ENCODE data around the gene KCNAB2. TPM values are rescaled to one million over a fixed set of nuclear protein-coding genes. Genes with fewer than 3 reads are reported as not detected.

KCNAB2 gene
- total RNA-seq, 8 experiments from 2014 or later = 6.3 to 21.9 (median 11.5) TPM

DNA sequence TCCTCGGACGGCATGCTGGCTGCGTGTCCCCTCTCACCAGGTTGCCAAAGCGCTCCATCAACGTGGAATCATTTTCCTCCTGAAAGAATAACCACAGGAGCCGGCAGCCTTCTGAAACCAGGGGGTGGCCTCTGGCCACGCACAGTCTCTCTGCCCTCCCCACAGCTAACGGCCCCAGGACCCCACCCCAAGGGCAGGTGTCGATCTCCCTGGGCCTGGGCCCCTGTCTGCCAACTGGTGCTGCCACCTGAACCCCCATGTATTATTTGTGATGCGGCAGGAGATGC is 46.1 kb downstream of the KCNAB2 start:
- no peak for ATAC-seq (replicated peaks in 6 of 8)
- WGBS, 10 experiments = 80 to 100% (median 100%) methylated on average over 1 to 2 of the region's 10 CpGs; no CpG with 5 or more reads in 7 of the 10 experiments
- Histone ChIP-seq H3K27ac (peak overlapping the region in 1 of 2 donors; percentile 22), H3K4me1 (replicated peaks in 1 of 2) (peaks cover 30 to 43% of the 10 kb centered on the region in 2 donors), H3K4me3 (no peak overlapping the region)
- in situ Hi-C loops (cut with MboI; ENCODE audit: low pct_unique_long_range_greater_than_20kb in 2 of 9, low sequenced_read_pairs in 9 of 9, unreplicated experiment in 9 of 9) = no loop called here

DNA sequence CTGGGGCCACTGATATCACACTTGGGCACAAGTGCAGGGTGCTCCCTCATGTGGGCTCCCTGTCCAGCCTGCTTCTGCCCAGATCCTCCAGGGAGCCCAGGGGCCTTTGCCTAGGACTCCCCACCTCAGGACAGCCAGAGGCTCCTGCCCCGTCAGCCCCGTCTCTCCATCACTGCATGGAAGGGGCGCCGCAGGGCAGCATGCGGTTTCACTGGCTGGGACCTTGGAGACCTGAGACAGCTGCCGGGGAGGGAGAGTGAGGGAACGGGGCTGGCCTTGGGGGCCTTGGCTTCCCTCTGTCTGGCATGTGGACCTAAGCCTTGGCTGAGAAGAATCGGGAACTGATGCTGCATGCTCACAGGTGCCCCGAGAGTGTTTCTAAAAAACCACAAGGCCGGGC is 46.5 kb downstream of the KCNAB2 start:
- no peak overlapping the region for H3K4me3 ChIP-seq
- peaks cover 30 to 39% of the 10 kb centered on the region in 2 donors for H3K4me1 ChIP-seq (replicated peaks in 1 of 2)
- H3K27ac ChIP-seq = no peak overlapping the region
- no peak for ATAC-seq (replicated peaks in 6 of 8)
- in situ Hi-C loops (cut with MboI; ENCODE audit: low pct_unique_long_range_greater_than_20kb in 2 of 9, low sequenced_read_pairs in 9 of 9, unreplicated experiment in 9 of 9) = no loop called here
- WGBS, 10 experiments = 75 to 89% (median 82%) methylated on average over 1 to 7 of the region's 10 CpGs; no CpG with 5 or more reads in 6 of the 10 experiments

GRCh38 chr1:6093071-6093470 is 47.4 kb downstream of the KCNAB2 start:
- Histone ChIP-seq H3K4me1 (replicated peaks in 1 of 2) (peaks cover 27 to 35% of the 10 kb centered on the region in 2 donors), H3K27ac (no peak overlapping the region), H3K4me3 (no peak overlapping the region)
- no peak for ATAC-seq (replicated peaks in 6 of 8)
- 75 to 100% (median 81%) methylated on average over 2 to 9 of the region's 10 CpGs; no CpG with 5 or more reads in 3 of the 10 experiments for WGBS, 10 experiments
- in situ Hi-C loops (cut with MboI; ENCODE audit: low pct_unique_long_range_greater_than_20kb in 2 of 9, low sequenced_read_pairs in 9 of 9, unreplicated experiment in 9 of 9) = no loop called here

GRCh38 chr1:6093611-6094010 is 47.9 kb downstream of the KCNAB2 start:
- 50 to 98% (median 87%) methylated on average over 1 to 9 of the region's 9 CpGs; no CpG with 5 or more reads in 2 of the 10 experiments for WGBS, 10 experiments
- no peak overlapping the region for H3K27ac ChIP-seq
- in situ Hi-C loops (cut with MboI; ENCODE audit: low pct_unique_long_range_greater_than_20kb in 2 of 9, low sequenced_read_pairs in 9 of 9, unreplicated experiment in 9 of 9) = no loop called here
- ATAC-seq (replicated peaks in 6 of 8) = no peak
- H3K4me3 ChIP-seq = no peak overlapping the region
- peaks cover 27 to 35% of the 10 kb centered on the region in 2 donors for H3K4me1 ChIP-seq (replicated peaks in 1 of 2)

DNA sequence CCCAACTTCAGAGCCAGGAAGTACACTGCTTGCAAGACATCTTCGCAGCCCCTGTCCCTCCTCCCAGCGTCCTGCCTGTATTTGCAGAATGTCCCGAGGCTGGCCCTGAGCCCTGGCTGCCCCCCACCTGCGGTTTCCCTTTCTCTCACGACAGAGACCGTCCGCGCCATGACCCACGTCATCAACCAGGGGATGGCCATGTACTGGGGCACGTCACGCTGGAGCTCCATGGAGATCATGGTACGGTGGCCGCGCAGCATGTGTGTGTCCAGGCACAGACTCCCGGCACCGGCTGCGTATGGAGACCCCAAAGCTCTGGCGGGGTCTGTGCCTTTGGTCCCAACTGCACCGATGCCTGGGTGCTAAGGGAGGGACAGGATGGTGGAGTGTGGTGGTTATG is 48.6 kb downstream of the KCNAB2 start:
- Histone ChIP-seq H3K4me3 (no peak overlapping the region), H3K27ac (no peak overlapping the region), H3K4me1 (replicated peaks in 1 of 2) (peaks cover 27 to 35% of the 10 kb centered on the region in 2 donors)
- in situ Hi-C loops (cut with MboI; ENCODE audit: low pct_unique_long_range_greater_than_20kb in 2 of 9, low sequenced_read_pairs in 9 of 9, unreplicated experiment in 9 of 9) = no loop called here
- ATAC-seq (replicated peaks in 6 of 8) = no peak
- WGBS, 10 experiments = 80 to 100% (median 88%) methylated on average over 2 to 13 of the region's 19 CpGs; no CpG with 5 or more reads in 4 of the 10 experiments

GRCh38 chr1:6094801-6095505 is 49.3 kb downstream of the KCNAB2 start:
- Histone ChIP-seq H3K27ac (no peak overlapping the region), H3K4me3 (no peak overlapping the region), H3K4me1 (replicated peaks in 1 of 2) (peaks cover 27 to 31% of the 10 kb centered on the region in 2 donors)
- peak in 1 of 8 experiments; percentile 49 for ATAC-seq (replicated peaks in 6 of 8)
- WGBS, 10 experiments = 70 to 100% (median 90%) methylated on average over 1 to 5 of the region's 21 CpGs; no CpG with 5 or more reads in 5 of the 10 experiments
- in situ Hi-C loops (cut with MboI; ENCODE audit: low pct_unique_long_range_greater_than_20kb in 2 of 9, low sequenced_read_pairs in 9 of 9, unreplicated experiment in 9 of 9) = no loop called here

GRCh38 chr1:6095511-6096242 is 50.0 kb downstream of the KCNAB2 start:
- Histone ChIP-seq H3K4me1 (replicated peaks in 1 of 2) (peaks cover 26 to 28% of the 10 kb centered on the region in 2 donors), H3K27ac (no peak overlapping the region), H3K4me3 (no peak overlapping the region)
- no peak for ATAC-seq (replicated peaks in 6 of 8)
- 90 to 100% methylated on average over 1 to 2 of the region's 13 CpGs; no CpG with 5 or more reads in 8 of the 10 experiments for WGBS, 10 experiments
- in situ Hi-C loops (cut with MboI; ENCODE audit: low pct_unique_long_range_greater_than_20kb in 2 of 9, low sequenced_read_pairs in 9 of 9, unreplicated experiment in 9 of 9) = no loop called here

GRCh38 chr1:6096243-6097116 is 50.8 kb downstream of the KCNAB2 start:
- H3K4me3 ChIP-seq = no peak overlapping the region
- no peak for ATAC-seq (replicated peaks in 6 of 8)
- in situ Hi-C loops (cut with MboI; ENCODE audit: low pct_unique_long_range_greater_than_20kb in 2 of 9, low sequenced_read_pairs in 9 of 9, unreplicated experiment in 9 of 9) = no loop called here
- H3K4me1 ChIP-seq (replicated peaks in 1 of 2) = peaks cover 28% of the 10 kb centered on the region in 2 donors
- no peak overlapping the region for H3K27ac ChIP-seq
- 84 to 100% (median 94%) methylated on average over 3 to 11 of the region's 23 CpGs; no CpG with 5 or more reads in 5 of the 10 experiments for WGBS, 10 experiments

DNA sequence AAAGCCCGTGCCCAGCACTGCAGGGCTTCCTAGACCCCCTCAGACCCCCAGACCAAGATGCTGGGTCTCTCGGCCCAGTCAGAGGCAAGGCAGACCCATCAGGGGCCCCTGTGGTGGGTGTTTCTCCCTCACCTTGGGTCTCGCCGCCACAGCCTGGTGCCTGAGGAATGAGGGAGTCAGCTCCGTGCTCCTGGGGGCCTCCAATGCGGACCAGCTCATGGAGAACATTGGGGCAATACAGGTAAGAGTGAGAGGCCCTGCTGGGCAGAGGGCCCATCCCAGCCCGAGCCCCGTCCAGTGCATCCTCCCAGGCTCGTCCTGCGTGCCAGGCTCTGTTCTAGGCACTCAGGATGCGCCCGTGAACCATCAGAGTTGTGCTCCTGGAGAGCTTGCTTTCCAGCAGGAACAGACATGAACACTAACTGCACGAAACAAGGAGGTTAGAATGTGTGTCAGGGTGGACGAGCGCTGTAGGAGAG is 51.5 kb downstream of the KCNAB2 start:
- Histone ChIP-seq H3K4me3 (no peak overlapping the region), H3K27ac (no peak overlapping the region), H3K4me1 (replicated peaks in 1 of 2) (peaks cover 21 to 26% of the 10 kb centered on the region in 2 donors)
- 78 to 100% (median 93%) methylated on average over 2 to 6 of the region's 15 CpGs; no CpG with 5 or more reads in 4 of the 10 experiments for WGBS, 10 experiments
- ATAC-seq (replicated peaks in 6 of 8) = no peak
- in situ Hi-C loops (cut with MboI; ENCODE audit: low pct_unique_long_range_greater_than_20kb in 2 of 9, low sequenced_read_pairs in 9 of 9, unreplicated experiment in 9 of 9) = no loop called here

GRCh38 chr1:6097824-6098223 is 52.1 kb downstream of the KCNAB2 start:
- H3K4me1 ChIP-seq (replicated peaks in 1 of 2) = peaks cover 18 to 19% of the 10 kb centered on the region in 2 donors
- ATAC-seq (replicated peaks in 6 of 8) = peak in 3 of 8 experiments; percentile 39 to 76 (median 69)
- no peak overlapping the region for H3K4me3 ChIP-seq
- in situ Hi-C loops (cut with MboI; ENCODE audit: low pct_unique_long_range_greater_than_20kb in 2 of 9, low sequenced_read_pairs in 9 of 9, unreplicated experiment in 9 of 9) = no loop called here
- 79 to 93% (median 84%) methylated on average over 3 to 11 of the region's 17 CpGs; no CpG with 5 or more reads in 6 of the 10 experiments for WGBS, 10 experiments
- no peak overlapping the region for H3K27ac ChIP-seq

DNA sequence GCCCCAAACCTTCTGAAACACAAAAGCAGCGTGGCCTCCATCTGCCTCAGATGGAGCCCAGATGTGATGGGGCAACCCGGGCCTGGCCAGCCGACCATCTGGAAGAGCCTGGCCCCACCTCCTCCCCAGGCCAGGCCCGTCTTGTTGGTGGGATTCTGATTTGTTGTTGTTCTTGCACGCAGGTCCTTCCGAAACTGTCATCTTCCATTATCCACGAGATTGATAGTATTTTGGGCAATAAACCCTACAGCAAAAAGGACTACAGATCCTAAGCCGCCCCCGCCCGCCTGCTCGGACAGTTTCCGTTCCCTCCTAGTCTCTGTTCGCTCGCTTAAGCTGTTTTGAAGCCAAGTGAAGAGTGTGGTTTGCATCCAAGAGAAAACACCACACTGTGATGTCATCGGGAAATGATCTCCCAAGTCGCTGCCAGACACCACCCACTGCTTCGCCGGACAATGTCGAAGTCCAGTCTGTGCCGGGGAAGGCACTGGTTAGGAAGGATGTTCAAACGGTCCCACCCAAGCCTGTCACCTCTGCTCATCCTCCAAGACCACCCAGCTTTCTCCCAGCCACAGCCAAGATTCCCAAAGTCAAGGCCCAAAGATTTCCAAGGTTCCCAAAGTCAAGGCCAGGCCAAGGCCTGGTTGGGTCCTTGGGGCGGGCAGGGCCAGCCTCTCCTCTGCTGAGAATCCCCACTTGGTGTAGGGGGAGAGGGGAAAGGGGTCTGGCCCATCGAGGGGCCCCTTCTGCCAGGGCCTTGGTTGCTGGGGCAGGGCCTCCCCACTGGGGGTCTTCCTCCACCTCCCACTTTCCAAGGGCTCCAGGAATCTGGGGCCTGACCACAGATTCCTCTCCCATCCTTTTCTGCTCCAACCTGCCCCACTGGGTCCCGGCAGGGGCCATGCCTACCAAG is 52.9 kb downstream of the KCNAB2 start:
- ATAC-seq (replicated peaks in 6 of 8) = peak in 3 of 8 experiments; percentile 72 to 80 (median 75)

GRCh38 chr1:6099297-6099696 is 53.6 kb downstream of the KCNAB2 start:
- in situ Hi-C loops (cut with MboI; ENCODE audit: low pct_unique_long_range_greater_than_20kb in 2 of 9, low sequenced_read_pairs in 9 of 9, unreplicated experiment in 9 of 9) = no loop called here
- 91 to 100% methylated on average over 1 to 9 of the region's 15 CpGs; no CpG with 5 or more reads in 8 of the 10 experiments for WGBS, 10 experiments
- Histone ChIP-seq H3K4me1 (replicated peaks in 1 of 2) (peaks cover 12 to 18% of the 10 kb centered on the region in 2 donors), H3K27ac (no peak overlapping the region), H3K4me3 (no peak overlapping the region)
- no peak for ATAC-seq (replicated peaks in 6 of 8)

More for the DNA sequence above, 52.9 kb downstream of the KCNAB2 start:
- no peak overlapping the region for H3K4me3 ChIP-seq
- in situ Hi-C loops (cut with MboI; ENCODE audit: low pct_unique_long_range_greater_than_20kb in 2 of 9, low sequenced_read_pairs in 9 of 9, unreplicated experiment in 9 of 9) = no loop called here
- H3K4me1 ChIP-seq (replicated peaks in 1 of 2) = peaks cover 12 to 18% of the 10 kb centered on the region in 2 donors
- no peak overlapping the region for H3K27ac ChIP-seq
- WGBS, 10 experiments = 0 to 94% (median 83%) methylated on average over 1 to 22 of the region's 24 CpGs; no CpG with 5 or more reads in 1 of the 10 experiments
